SK-N-SH treated with all-trans-retinoic acid at 6 μM for 48 hours (cell line): ENCODE measurements around the gene GLP2R.

ENCODE experiments used
- ATAC-seq: fragments of 200-7000 bp; cut with Tn5 transposase; 3 replicates; pipeline ENCODE4 v1.9.1; 2020; ENCODE audit warnings: mild to moderate bottlenecking, moderate library complexity
- ARNTL ChIP-seq: fragments of 450-650 bp; formaldehyde crosslinking; IDR thresholded peaks from 2 replicates; pipeline ENCODE4 v1.5.0; 2020; ENCODE audit warnings: low read depth, mild to moderate bottlenecking, moderate library complexity, borderline replicate concordance
- BACH2 ChIP-seq: fragments of 250-450 bp; sonication (Bioruptor Pico); IDR thresholded peaks from 2 replicates; pipeline ENCODE4 v1.9.0; 2021; ENCODE audit warnings: mild to moderate bottlenecking, borderline replicate concordance
- CSRNP3 ChIP-seq: fragments of 250-450 bp; sonication (Bioruptor Pico); IDR thresholded peaks from 2 replicates; pipeline ENCODE4 v1.5.1; 2021; ENCODE audit warnings: mild to moderate bottlenecking, moderate library complexity
- ESRRG ChIP-seq: fragments of 250-450 bp; sonication (Bioruptor Pico); IDR thresholded peaks from 2 replicates; pipeline ENCODE4 v1.6.1; 2021; ENCODE audit warnings: mild to moderate bottlenecking
- GLIS3 ChIP-seq: fragments of 250-450 bp; sonication (Bioruptor Pico); IDR thresholded peaks from 2 replicates; pipeline ENCODE4 v1.5.0; 2020; ENCODE audit warnings: mild to moderate bottlenecking, moderate library complexity
- ISL1 ChIP-seq: fragments of 250-450 bp; sonication (Bioruptor Pico); IDR thresholded peaks from 2 replicates; pipeline ENCODE4 v2.1.2; 2022; ENCODE audit warnings: mild to moderate bottlenecking, moderate library complexity
- OSR1 ChIP-seq: fragments of 250-450 bp; sonication (Bioruptor Pico); IDR thresholded peaks from 2 replicates; pipeline ENCODE4 v1.8.0; 2022; ENCODE audit warnings: moderate library complexity, mild to moderate bottlenecking, inconsistent platforms
- PATZ1 ChIP-seq: fragments of 250-450 bp; sonication (Bioruptor Pico); IDR thresholded peaks from 2 replicates; pipeline ENCODE4 v1.8.0; 2020; ENCODE audit warnings: mild to moderate bottlenecking, moderate library complexity, borderline replicate concordance
- PPARA ChIP-seq: fragments of 250-450 bp; sonication (Bioruptor Pico); IDR thresholded peaks from 2 replicates; pipeline ENCODE4 v1.5.0; 2020; ENCODE audit warnings: mild to moderate bottlenecking, borderline replicate concordance
- SNAI2 ChIP-seq: fragments of 250-450 bp; sonication (Bioruptor Pico); IDR thresholded peaks from 2 replicates; pipeline ENCODE4 v1.5.0; 2020; ENCODE audit warnings: mild to moderate bottlenecking, moderate library complexity
- TCF4 ChIP-seq: fragments of 250-450 bp; sonication (Bioruptor Pico); IDR thresholded peaks from 2 replicates; pipeline ENCODE4 v1.8.0; 2021; ENCODE audit warnings: mild to moderate bottlenecking, moderate library complexity, borderline replicate concordance
- TOX ChIP-seq: fragments of 250-450 bp; sonication (Bioruptor Pico); IDR thresholded peaks from 2 replicates; pipeline ENCODE4 v1.8.0; 2021; ENCODE audit warnings: mild to moderate bottlenecking, moderate library complexity, borderline replicate concordance
- ZC3H10 ChIP-seq: fragments of 250-450 bp; sonication (Bioruptor Pico); IDR thresholded peaks from 2 replicates; pipeline ENCODE4 v1.5.1; 2021; ENCODE audit warnings: mild to moderate bottlenecking, moderate library complexity
- ZFP3 ChIP-seq: fragments of 250-450 bp; sonication (Bioruptor Pico); IDR thresholded peaks from 2 replicates; pipeline ENCODE4 v1.5.0; 2020; ENCODE audit warnings: mild to moderate bottlenecking, moderate library complexity
- ZFP30 ChIP-seq: fragments of 450-650 bp; formaldehyde crosslinking; IDR thresholded peaks from 2 replicates; pipeline ENCODE4 v1.5.0; 2022; ENCODE audit warnings: mild to moderate bottlenecking, moderate library complexity
- ZNF565 ChIP-seq: fragments of 450-650 bp; formaldehyde crosslinking; conservative IDR thresholded peaks from 2 replicates; pipeline ENCODE4 v1.5.0; 2020; ENCODE audit warnings: low read depth, mild to moderate bottlenecking, moderate library complexity
- ZNF8 ChIP-seq: fragments of 450-650 bp; formaldehyde crosslinking; IDR thresholded peaks from 2 replicates; pipeline ENCODE4 v1.5.0; 2020; ENCODE audit warnings: mild to moderate bottlenecking, moderate library complexity
- TF ChIP-seq, protein P1 (sequence below): fragments of 250-450 bp; sonication (Bioruptor Pico); IDR thresholded peaks from 2 replicates; pipeline ENCODE4 v1.5.1; 2020; ENCODE audit warnings: low read depth, mild to moderate bottlenecking, moderate library complexity
- TF ChIP-seq, protein P2 (sequence below): fragments of 250-450 bp; sonication (Bioruptor Pico); IDR thresholded peaks from 2 replicates; pipeline ENCODE4 v1.5.0; 2020; ENCODE audit warnings: mild to moderate bottlenecking, moderate library complexity

Gene GLP2R

GRCh38 chr17:9843152-9844010, 17.7 kb downstream of the GLP2R start:
- ATAC-seq: no peak
- TF ChIP-seq TOX (CRISPR knock-in tag) (no peak), PATZ1 (CRISPR knock-in tag) (no peak), ESRRG (CRISPR knock-in tag) (no peak), ZFP30 (CRISPR knock-in tag) (no peak), TCF4 (CRISPR knock-in tag) (no peak), PPARA (CRISPR knock-in tag) (no peak), ISL1 (CRISPR knock-in tag) (no peak), SNAI2 (CRISPR knock-in tag) (no peak), ZNF565 (no peak), GLIS3 (CRISPR knock-in tag) (no peak), ARNTL (CRISPR knock-in tag) (no peak), ZC3H10 (CRISPR knock-in tag) (no peak), CSRNP3 (CRISPR knock-in tag) (no peak), BACH2 (no peak), ZFP3 (CRISPR knock-in tag) (no peak), OSR1 (CRISPR knock-in tag) (no peak), ZNF8 (no peak)
- TF ChIP-seq, protein P1, sequence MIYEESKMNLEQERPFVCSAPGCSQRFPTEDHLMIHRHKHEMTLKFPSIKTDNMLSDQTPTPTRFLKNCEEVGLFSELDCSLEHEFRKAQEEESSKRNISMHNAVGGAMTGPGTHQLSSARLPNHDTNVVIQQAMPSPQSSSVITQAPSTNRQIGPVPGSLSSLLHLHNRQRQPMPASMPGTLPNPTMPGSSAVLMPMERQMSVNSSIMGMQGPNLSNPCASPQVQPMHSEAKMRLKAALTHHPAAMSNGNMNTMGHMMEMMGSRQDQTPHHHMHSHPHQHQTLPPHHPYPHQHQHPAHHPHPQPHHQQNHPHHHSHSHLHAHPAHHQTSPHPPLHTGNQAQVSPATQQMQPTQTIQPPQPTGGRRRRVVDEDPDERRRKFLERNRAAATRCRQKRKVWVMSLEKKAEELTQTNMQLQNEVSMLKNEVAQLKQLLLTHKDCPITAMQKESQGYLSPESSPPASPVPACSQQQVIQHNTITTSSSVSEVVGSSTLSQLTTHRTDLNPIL (CRISPR knock-in tag): no peak
- TF ChIP-seq, protein P2, sequence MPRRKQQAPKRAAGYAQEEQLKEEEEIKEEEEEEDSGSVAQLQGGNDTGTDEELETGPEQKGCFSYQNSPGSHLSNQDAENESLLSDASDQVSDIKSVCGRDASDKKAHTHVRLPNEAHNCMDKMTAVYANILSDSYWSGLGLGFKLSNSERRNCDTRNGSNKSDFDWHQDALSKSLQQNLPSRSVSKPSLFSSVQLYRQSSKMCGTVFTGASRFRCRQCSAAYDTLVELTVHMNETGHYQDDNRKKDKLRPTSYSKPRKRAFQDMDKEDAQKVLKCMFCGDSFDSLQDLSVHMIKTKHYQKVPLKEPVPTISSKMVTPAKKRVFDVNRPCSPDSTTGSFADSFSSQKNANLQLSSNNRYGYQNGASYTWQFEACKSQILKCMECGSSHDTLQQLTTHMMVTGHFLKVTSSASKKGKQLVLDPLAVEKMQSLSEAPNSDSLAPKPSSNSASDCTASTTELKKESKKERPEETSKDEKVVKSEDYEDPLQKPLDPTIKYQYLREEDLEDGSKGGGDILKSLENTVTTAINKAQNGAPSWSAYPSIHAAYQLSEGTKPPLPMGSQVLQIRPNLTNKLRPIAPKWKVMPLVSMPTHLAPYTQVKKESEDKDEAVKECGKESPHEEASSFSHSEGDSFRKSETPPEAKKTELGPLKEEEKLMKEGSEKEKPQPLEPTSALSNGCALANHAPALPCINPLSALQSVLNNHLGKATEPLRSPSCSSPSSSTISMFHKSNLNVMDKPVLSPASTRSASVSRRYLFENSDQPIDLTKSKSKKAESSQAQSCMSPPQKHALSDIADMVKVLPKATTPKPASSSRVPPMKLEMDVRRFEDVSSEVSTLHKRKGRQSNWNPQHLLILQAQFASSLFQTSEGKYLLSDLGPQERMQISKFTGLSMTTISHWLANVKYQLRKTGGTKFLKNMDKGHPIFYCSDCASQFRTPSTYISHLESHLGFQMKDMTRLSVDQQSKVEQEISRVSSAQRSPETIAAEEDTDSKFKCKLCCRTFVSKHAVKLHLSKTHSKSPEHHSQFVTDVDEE: no peak
- TF ChIP-seq, all 23 proteins: peak for 0

DNA sequence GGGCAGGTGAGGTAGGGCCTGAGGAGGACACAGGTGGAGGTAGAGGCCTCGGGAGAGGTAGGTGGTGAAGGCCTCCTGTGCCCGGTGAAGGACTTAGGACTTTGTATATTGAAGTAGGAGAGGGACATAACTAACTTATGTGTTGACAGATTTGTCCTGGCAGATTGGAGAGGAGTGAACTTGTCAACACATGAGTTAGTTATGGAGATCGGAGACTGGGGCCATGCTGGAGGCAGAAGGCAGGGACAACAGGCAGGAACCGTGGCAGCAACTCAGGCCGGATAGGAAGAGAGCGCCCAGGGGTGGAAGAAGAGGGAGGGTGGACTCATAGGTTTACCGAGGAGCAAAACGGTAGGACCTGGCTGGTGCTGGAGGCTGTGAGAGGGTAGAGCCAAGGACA, 18.4 kb downstream of the GLP2R start:
- no peak for ATAC-seq
- TF ChIP-seq, protein P1 (CRISPR knock-in tag): no peak
- TF ChIP-seq, protein P2: no peak
- TF ChIP-seq TOX (CRISPR knock-in tag): no peak
- no peak for TF ChIP-seq ISL1 (CRISPR knock-in tag)
- no peak for TF ChIP-seq OSR1 (CRISPR knock-in tag)
- no peak for TF ChIP-seq BACH2
- TF ChIP-seq ZFP3 (CRISPR knock-in tag): no peak
- no peak for TF ChIP-seq ZNF8
- TF ChIP-seq ZC3H10 (CRISPR knock-in tag): no peak
